NCI-H1417 treated with DMSO at 0.1 percent for 48 hours (cell line): ENCODE measurements around the gene CHRM2.
"Not testable (repeated sequence)": the region's sequence is repeated elsewhere in the genome, so short reads cannot be mapped to it uniquely, and the experiment has no call there.

ENCODE experiments used
- DNase-seq: peaks from one replicate; lab custom pipeline; 2025; lab: John Stamatoyannopoulos, UW

The CHRM2 gene

GRCh38 chr7:136868496-136869000 lies at the start of gene CHRM2:
Gene CHRM2 (plus strand): TSS chr7:136868652. CDS start chr7:137014866, 146,214 bp downstream.
- no peak for DNase-seq

GRCh38 chr7:136831398-136831797 lies 37.1 kb upstream of the CHRM2 start:
- DNase-seq: not testable (repeated sequence)

- DNase-seq: no peak
Observed at GRCh38 chr7:136845899-136846465, 22.5 kb upstream of the CHRM2 start.

GRCh38 chr7:136847858-136848257 lies 20.6 kb upstream of the CHRM2 start:
- no peak for DNase-seq

GRCh38 chr7:136853654-136854053 lies 14.8 kb upstream of the CHRM2 start:
- DNase-seq: no peak

- no peak for DNase-seq
Observed at GRCh38 chr7:136857573-136857972, 10.9 kb upstream of the CHRM2 start.

GRCh38 chr7:136859803-136860202 lies 8.6 kb upstream of the CHRM2 start:
- DNase-seq: no peak

- no peak for DNase-seq
Observed at GRCh38 chr7:136865236-136865635, 3.2 kb upstream of the CHRM2 start.

GRCh38 chr7:136865777-136866176 lies 2.7 kb upstream of the CHRM2 start:
- no peak for DNase-seq

GRCh38 chr7:136869001-136869961 lies 829 bp downstream of the CHRM2 start:
- no peak for DNase-seq

- no peak for DNase-seq
Observed at GRCh38 chr7:136869991-136870865, 1.8 kb downstream of the CHRM2 start.

- no peak for DNase-seq
Observed at GRCh38 chr7:136870866-136871487, 2.5 kb downstream of the CHRM2 start.

- DNase-seq: no peak
Observed at GRCh38 chr7:136874393-136875032, 6.1 kb downstream of the CHRM2 start.

GRCh38 chr7:136877509-136877908 lies 9.1 kb downstream of the CHRM2 start:
- DNase-seq: no peak

- DNase-seq: no peak
Observed at GRCh38 chr7:136877990-136878389, 9.5 kb downstream of the CHRM2 start.

GRCh38 chr7:136878878-136879277 lies 10.4 kb downstream of the CHRM2 start:
- DNase-seq: no peak

GRCh38 chr7:136883046-136883445 lies 14.6 kb downstream of the CHRM2 start:
- DNase-seq: no peak

GRCh38 chr7:136884492-136884891 lies 16.0 kb downstream of the CHRM2 start:
- DNase-seq: no peak

- DNase-seq: no peak
Observed at GRCh38 chr7:136887317-136887716, 18.9 kb downstream of the CHRM2 start.

- DNase-seq: no peak
Observed at GRCh38 chr7:136890399-136890798, 21.9 kb downstream of the CHRM2 start.

- DNase-seq: no peak
Observed at GRCh38 chr7:136891850-136892249, 23.4 kb downstream of the CHRM2 start.
